GM21786 (cell line): ENCODE measurements around the gene SMTN.
A peak's percentile ranks its signal among the peaks of the same experiment; 100 is the strongest.
"Not testable (repeated sequence)": the region's sequence is repeated elsewhere in the genome, so short reads cannot be mapped to it uniquely, and the experiment has no call there.

Source experiments
- ATAC-seq: cut with Tn5 transposase; IDR thresholded peaks from one replicate; pipeline ENCODE4 v1.9.1; 2021; ENCODE audit not compliant: unreplicated experiment

SMTN gene

GRCh38 chr22:31080848-31081649 is at the start of gene SMTN:
Gene SMTN, plus strand, starts transcription at chr22:31081318. Its CDS starts 1,941 bp downstream, at chr22:31083259.
- peak; percentile 64 for ATAC-seq

GRCh38 chr22:31036671-31037550 is 44.2 kb upstream of the SMTN start:
- ATAC-seq = no peak

GRCh38 chr22:31038686-31039085 is 42.4 kb upstream of the SMTN start:
- no peak for ATAC-seq

GRCh38 chr22:31039393-31039792 is 41.7 kb upstream of the SMTN start:
- ATAC-seq = no peak

GRCh38 chr22:31040542-31041398 is 40.3 kb upstream of the SMTN start:
- no peak for ATAC-seq

- ATAC-seq = no peak
Observed at GRCh38 chr22:31044262-31044861, 36.8 kb upstream of the SMTN start.

GRCh38 chr22:31045900-31046538 is 35.1 kb upstream of the SMTN start:
- ATAC-seq = no peak

GRCh38 chr22:31046539-31047226 is 34.4 kb upstream of the SMTN start:
- ATAC-seq = no peak

GRCh38 chr22:31048570-31048969 is 32.5 kb upstream of the SMTN start:
- no peak for ATAC-seq

- no peak for ATAC-seq
Observed at GRCh38 chr22:31049815-31050420, 31.2 kb upstream of the SMTN start.

GRCh38 chr22:31055117-31055634 is 25.9 kb upstream of the SMTN start:
- no peak for ATAC-seq

- no peak for ATAC-seq
Observed at GRCh38 chr22:31055635-31056159, 25.4 kb upstream of the SMTN start.

GRCh38 chr22:31056986-31057599 is 24.0 kb upstream of the SMTN start:
- no peak for ATAC-seq

- not testable (repeated sequence) for ATAC-seq
Observed at GRCh38 chr22:31059663-31060062, 21.5 kb upstream of the SMTN start.

- ATAC-seq = no peak
Observed at GRCh38 chr22:31062566-31063230, 18.4 kb upstream of the SMTN start.

GRCh38 chr22:31064369-31064768 is 16.7 kb upstream of the SMTN start:
- no peak for ATAC-seq

- ATAC-seq = no peak
Observed at GRCh38 chr22:31068970-31069369, 12.1 kb upstream of the SMTN start.
